GM19372 (cell line): ENCODE measurements around the gene BFAR.
"Not testable (repeated sequence)": the region's sequence is repeated elsewhere in the genome, so short reads cannot be mapped to it uniquely, and the experiment has no call there.

ENCODE experiments used
- ATAC-seq: cut with Tn5 transposase; IDR thresholded peaks from one replicate; pipeline ENCODE4 v1.9.1; 2021; ENCODE audit warnings: mild to moderate bottlenecking, low read depth, moderate library complexity; ENCODE audit not compliant: unreplicated experiment

BFAR gene

GRCh38 chr16:14635395-14636165 is 2.8 kb downstream of the BFAR start:
- no peak for ATAC-seq

GRCh38 chr16:14636179-14636950 is 3.6 kb downstream of the BFAR start:
- ATAC-seq, result not testable (repeated sequence)

GRCh38 chr16:14636951-14637240 is 4.1 kb downstream of the BFAR start:
- not testable (repeated sequence) for ATAC-seq

- no peak for ATAC-seq
Observed at GRCh38 chr16:14640538-14640937, 7.8 kb downstream of the BFAR start.

GRCh38 chr16:14641206-14641605 is 8.5 kb downstream of the BFAR start:
- ATAC-seq, result no peak

- no peak for ATAC-seq
Observed at GRCh38 chr16:14641926-14642325, 9.2 kb downstream of the BFAR start.

- ATAC-seq, result no peak
Observed at GRCh38 chr16:14649816-14650215, 17.1 kb downstream of the BFAR start.

GRCh38 chr16:14650629-14651028 is 17.9 kb downstream of the BFAR start:
- ATAC-seq, result no peak

GRCh38 chr16:14652726-14653125 is 20.0 kb downstream of the BFAR start:
- ATAC-seq, result no peak

GRCh38 chr16:14658063-14658462 is 25.3 kb downstream of the BFAR start:
- ATAC-seq, result no peak

GRCh38 chr16:14667347-14668266 is 34.9 kb downstream of the BFAR start:
- ATAC-seq, result no peak

- no peak for ATAC-seq
Observed at GRCh38 chr16:14668556-14669223, 35.9 kb downstream of the BFAR start.

- ATAC-seq, result no peak
Observed at GRCh38 chr16:14669776-14670175, 37.0 kb downstream of the BFAR start.

- no peak for ATAC-seq
Observed at GRCh38 chr16:14672403-14672971, 39.7 kb downstream of the BFAR start.

- no peak for ATAC-seq
Observed at GRCh38 chr16:14676633-14677032, 43.9 kb downstream of the BFAR start.

- no peak for ATAC-seq
Observed at GRCh38 chr16:14677627-14678026, 44.9 kb downstream of the BFAR start.

- no peak for ATAC-seq
Observed at GRCh38 chr16:14678748-14679497, 46.2 kb downstream of the BFAR start.

- ATAC-seq, result not testable (repeated sequence)
Observed at GRCh38 chr16:14680396-14680795, 47.6 kb downstream of the BFAR start.

- no peak for ATAC-seq
Observed at GRCh38 chr16:14681115-14681514, 48.4 kb downstream of the BFAR start.
